ENCODE data around the gene MRPL39.

DNA sequence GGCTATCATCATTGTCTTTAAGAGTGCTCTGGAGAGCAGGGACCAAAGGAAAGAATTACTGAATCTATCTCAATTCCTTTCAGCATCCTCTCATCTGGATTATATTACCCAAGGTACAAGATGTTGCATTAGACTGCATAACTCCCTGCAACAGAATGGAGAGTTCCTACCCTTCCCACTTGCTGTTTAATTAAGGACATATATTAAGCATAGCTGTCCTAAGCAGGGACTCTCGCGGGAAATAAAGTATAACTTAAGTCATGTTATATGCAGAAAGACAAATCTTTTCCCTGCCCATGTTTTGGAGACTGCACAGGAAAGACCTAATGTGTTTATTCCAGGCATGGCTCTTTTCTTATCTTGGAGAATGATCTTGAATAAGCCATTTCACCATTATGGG, 25.0 kb upstream of the MRPL39 start:
- TF ChIP-seq, protein P1, sequence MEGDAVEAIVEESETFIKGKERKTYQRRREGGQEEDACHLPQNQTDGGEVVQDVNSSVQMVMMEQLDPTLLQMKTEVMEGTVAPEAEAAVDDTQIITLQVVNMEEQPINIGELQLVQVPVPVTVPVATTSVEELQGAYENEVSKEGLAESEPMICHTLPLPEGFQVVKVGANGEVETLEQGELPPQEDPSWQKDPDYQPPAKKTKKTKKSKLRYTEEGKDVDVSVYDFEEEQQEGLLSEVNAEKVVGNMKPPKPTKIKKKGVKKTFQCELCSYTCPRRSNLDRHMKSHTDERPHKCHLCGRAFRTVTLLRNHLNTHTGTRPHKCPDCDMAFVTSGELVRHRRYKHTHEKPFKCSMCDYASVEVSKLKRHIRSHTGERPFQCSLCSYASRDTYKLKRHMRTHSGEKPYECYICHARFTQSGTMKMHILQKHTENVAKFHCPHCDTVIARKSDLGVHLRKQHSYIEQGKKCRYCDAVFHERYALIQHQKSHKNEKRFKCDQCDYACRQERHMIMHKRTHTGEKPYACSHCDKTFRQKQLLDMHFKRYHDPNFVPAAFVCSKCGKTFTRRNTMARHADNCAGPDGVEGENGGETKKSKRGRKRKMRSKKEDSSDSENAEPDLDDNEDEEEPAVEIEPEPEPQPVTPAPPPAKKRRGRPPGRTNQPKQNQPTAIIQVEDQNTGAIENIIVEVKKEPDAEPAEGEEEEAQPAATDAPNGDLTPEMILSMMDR (IDR thresholded peaks at IDR 0.05; ENCODE audit: low read length) = no peak
- no peak for TF ChIP-seq EZH2phosphoT487 (IDR thresholded peaks at IDR 0.05; ENCODE audit: low read length)
